IMR-90 (cell line): Measurements from ENCODE around the gene FOXP4. TPM values are rescaled to one million over a fixed set of nuclear protein-coding genes. Genes with fewer than 3 reads are reported as not detected.

ENCODE experiments used
- ATAC-seq: fragments of 200-7000 bp; cut with Tn5 transposase; 2 replicates; pipeline ENCODE4 v1.9.1; 2020; ENCODE audit warnings: low read depth, mild to moderate bottlenecking, moderate library complexity
- BruUV-seq: library from RNA; stranded (reverse); fragments of 400-500 nt; replicated peaks from 2 replicates; lab custom pipeline; 2021; lab: Mats Ljungman, UMichigan
- CTCF ChIA-PET: fragments of 300-600 bp; formaldehyde crosslinking; extraction: SDS; loops from one replicate; lab custom pipeline; 2021; ENCODE audit warnings: antibody characterized with exemption; lab: Yijun Ruan, JAX
- POLR2A ChIA-PET: fragments of 300-600 bp; sonication (Branson Sonifier 250); formaldehyde crosslinking; loops from one replicate; lab custom pipeline; 2022; ENCODE audit warnings: antibody characterized with exemption; ENCODE audit not compliant: unreplicated experiment; lab: Charles Lee
- DNase-seq: peaks from one replicate; pipeline ENCODE4 v3.0.0; 2013
- H2AFZ ChIP-seq: replicated peaks from 2 replicates; pipeline ENCODE3; 2013; ENCODE audit warnings: low read length, mild to moderate bottlenecking; ENCODE audit not compliant: poor library complexity
- H2AK5ac ChIP-seq: 2 replicates; pipeline ENCODE4 v1.6.1; 2013; ENCODE audit warnings: low read depth, low read length, inconsistent platforms
- H2AK9ac ChIP-seq: replicated peaks from 2 replicates; pipeline ENCODE3; 2013; ENCODE audit warnings: mild to moderate bottlenecking, low read depth, low read length, moderate library complexity; ENCODE audit not compliant: poor library complexity
- H2BK120ac ChIP-seq: 2 replicates; pipeline ENCODE4 v1.6.1; 2013; ENCODE audit warnings: low read depth, low read length, inconsistent platforms
- H2BK15ac ChIP-seq: 3 replicates; pipeline ENCODE4 v1.6.1; 2013; ENCODE audit warnings: low read depth, low read length, inconsistent platforms
- H2BK20ac ChIP-seq: 2 replicates; pipeline ENCODE4 v1.6.1; 2013; ENCODE audit warnings: low read depth, mild to moderate bottlenecking, inconsistent platforms, low read length, moderate library complexity
- H2BK5ac ChIP-seq: 2 replicates; pipeline ENCODE4 v1.6.1; 2013; ENCODE audit warnings: mild to moderate bottlenecking, low read depth, low read length, inconsistent platforms; ENCODE audit not compliant: poor library complexity, severe bottlenecking
- H3K14ac ChIP-seq: replicated peaks from 2 replicates; pipeline ENCODE4 v1.6.1; 2013; ENCODE audit warnings: low read depth, low read length, inconsistent platforms
- H3K18ac ChIP-seq: 2 replicates; pipeline ENCODE4 v1.6.1; 2013; ENCODE audit warnings: low read depth, low read length, control low read depth
- H3K23ac ChIP-seq: 2 replicates; pipeline ENCODE4 v1.6.1; 2013; ENCODE audit warnings: low read depth, low read length, inconsistent platforms
- H3K27ac ChIP-seq: 2 replicates; pipeline ENCODE4 v1.5.1; 2013; ENCODE audit warnings: mild to moderate bottlenecking, control low read depth, low read length; ENCODE audit not compliant: insufficient read depth
- H3K27me3 ChIP-seq: 2 replicates; pipeline ENCODE4 v1.6.1; 2013; ENCODE audit warnings: low read length; ENCODE audit not compliant: control insufficient read depth, insufficient read depth
- H3K36me3 ChIP-seq: 2 replicates; pipeline ENCODE4 v1.6.1; 2013; ENCODE audit warnings: low read length, mixed read lengths; ENCODE audit not compliant: control insufficient read depth, insufficient read depth
- H3K4ac ChIP-seq: 2 replicates; pipeline ENCODE4 v1.6.1; 2013; ENCODE audit warnings: low read depth, low read length, inconsistent platforms
- H3K4me1 ChIP-seq: 2 replicates; pipeline ENCODE4 v1.6.1; 2013; ENCODE audit warnings: low read length, mixed read lengths; ENCODE audit not compliant: control insufficient read depth, insufficient read depth
- H3K4me2 ChIP-seq: 2 replicates; pipeline ENCODE4 v1.6.1; 2013; ENCODE audit warnings: low read depth, mild to moderate bottlenecking, control low read depth, low read length, moderate library complexity
- H3K4me3 ChIP-seq: 2 replicates; pipeline ENCODE4 v1.5.1; 2013; ENCODE audit warnings: low read depth, mild to moderate bottlenecking, control low read depth, low read length, moderate library complexity; ENCODE audit not compliant: insufficient read depth
- H3K56ac ChIP-seq: 2 replicates; pipeline ENCODE4 v1.6.1; 2013; ENCODE audit warnings: low read length, inconsistent platforms; ENCODE audit not compliant: insufficient read depth; ENCODE audit errors: extremely low read depth
- H3K79me1 ChIP-seq, 2 experiments: 2 replicates each; pipeline ENCODE4 v1.6.1; 2013; ENCODE audit warnings: low read length in 2 of 2, inconsistent platforms in 1 of 2, low read depth in 1 of 2
- H3K9ac ChIP-seq: 2 replicates; pipeline ENCODE4 v1.6.1; 2013; ENCODE audit warnings: low read depth, low read length, control low read depth
- H3K9me1 ChIP-seq: 2 replicates; pipeline ENCODE4 v1.6.1; 2013; ENCODE audit warnings: low read length, inconsistent platforms; ENCODE audit not compliant: insufficient read depth
- H3K9me3 ChIP-seq: 2 replicates; pipeline ENCODE4 v1.6.1; 2013; ENCODE audit warnings: low read length; ENCODE audit not compliant: control insufficient read depth, insufficient read depth
- H4K20me1 ChIP-seq: 2 replicates; pipeline ENCODE4 v1.6.1; 2013; ENCODE audit warnings: low read length, inconsistent platforms; ENCODE audit not compliant: insufficient read depth
- H4K5ac ChIP-seq: 2 replicates; pipeline ENCODE4 v1.6.1; 2013; ENCODE audit warnings: mild to moderate bottlenecking, low read depth, low read length, control low read depth
- H4K8ac ChIP-seq, 2 experiments: 2 replicates each; pipeline ENCODE4 v1.6.1; 2013; ENCODE audit warnings: low read depth in 2 of 2, low read length in 2 of 2, control low read depth in 1 of 2, inconsistent platforms in 1 of 2
- H4K91ac ChIP-seq: 2 replicates; pipeline ENCODE4 v1.6.1; 2013; ENCODE audit warnings: low read depth, low read length, inconsistent platforms; ENCODE audit not compliant: insufficient read depth
- BHLHE40 ChIP-seq: fragments of 150-350 bp; IDR thresholded peaks from 2 replicates; pipeline ENCODE4 v1.6.1; 2016; ENCODE audit warnings: mild to moderate bottlenecking, low read depth, low read length
- CHD1 ChIP-seq: IDR thresholded peaks from 2 replicates; pipeline ENCODE4 v1.6.1; 2012; ENCODE audit warnings: low read depth, low read length, improper control_type of control experiment
- CTCF ChIP-seq: conservative IDR thresholded peaks from 2 replicates; pipeline ENCODE4 v1.5.1; 2012; ENCODE audit warnings: mild to moderate bottlenecking, low read depth, low read length, improper control_type of control experiment
- ELK1 ChIP-seq: fragments of 150-350 bp; IDR thresholded peaks from 2 replicates; pipeline ENCODE4 v1.6.1; 2016; ENCODE audit warnings: low read depth, mild to moderate bottlenecking, low read length, moderate library complexity, borderline replicate concordance
- FOS ChIP-seq: fragments of 150-350 bp; IDR thresholded peaks from 2 replicates; pipeline ENCODE4 v1.6.1; 2016; ENCODE audit warnings: low read depth, low read length
- MAZ ChIP-seq: IDR thresholded peaks from 2 replicates; pipeline ENCODE4 v1.6.1; 2012; ENCODE audit warnings: low read depth, mild to moderate bottlenecking, low read length, improper control_type of control experiment, moderate library complexity, borderline replicate concordance
- MXI1 ChIP-seq: IDR thresholded peaks from 2 replicates; pipeline ENCODE4 v1.6.1; 2012; ENCODE audit warnings: low read depth, mild to moderate bottlenecking, low read length, moderate library complexity, borderline replicate concordance
- NFE2L2 ChIP-seq: fragments of 150-350 bp; IDR thresholded peaks from 2 replicates; pipeline ENCODE4 v1.6.1; 2016; ENCODE audit warnings: low read depth, mild to moderate bottlenecking, low read length
- POLR2A ChIP-seq: IDR thresholded peaks from 2 replicates; pipeline ENCODE4 v1.6.1; 2012; ENCODE audit warnings: mild to moderate bottlenecking, low read depth, low read length
- RCOR1 ChIP-seq: IDR thresholded peaks from 2 replicates; pipeline ENCODE4 v1.6.1; 2012; ENCODE audit warnings: mild to moderate bottlenecking, low read length, improper control_type of control experiment; ENCODE audit not compliant: insufficient replicate concordance
- RFX5 ChIP-seq: IDR thresholded peaks from 2 replicates; pipeline ENCODE4 v1.8.0; 2012; ENCODE audit warnings: low read depth, mild to moderate bottlenecking, low read length, moderate library complexity
- WGBS, 2 experiments: methylation state at CpG; one replicate each; pipeline versions ENCODE4 v1.1.5 to v1.1.7; 2013; ENCODE audit warnings: missing lambda C conversion rate in 2 of 2; ENCODE audit not compliant: insufficient read length in 1 of 2; ENCODE audit errors: extremely low coverage in 2 of 2; 5-methylcytosine and 5-hydroxymethylcytosine counted together
- dilution Hi-C: fragments of 300-500 bp; cut with HindIII; formaldehyde crosslinking; loops from one replicate; pipeline ENCODE4 v1.14.3; 2018; ENCODE audit warnings: low sequenced_read_pairs; ENCODE audit not compliant: unreplicated experiment
- in situ Hi-C: fragments of 300-500 bp; cut with MboI; formaldehyde crosslinking; loops from 3 replicates; pipeline ENCODE4 v1.14.3; 2019; ENCODE audit warnings: low sequenced_read_pairs, inconsistent platforms, mixed read lengths
- intact Hi-C: fragments of 100-400 bp; cut with micrococcal nuclease; formaldehyde crosslinking; loops from 2 replicates; pipeline ENCODE4 v1.10.0; 2022
- polyA plus RNA-seq, 3 experiments: library from polyadenylated mRNA; depleted of rRNA; stranded (reverse); fragments of >200 nt; gene quantifications; 2 replicates each; pipeline ENCODE4 v1.2.3, GENCODE V29; 2012; ENCODE audit warnings: low replicate concordance in 1 of 3
- total RNA-seq: library from RNA; depleted of rRNA; stranded (reverse); fragments of >200 nt; gene quantifications from 2 replicates; pipeline ENCODE4 v1.2.3, GENCODE V29; 2012
- TF ChIP-seq, protein P1 (sequence below): fragments of 150-350 bp; IDR thresholded peaks from 2 replicates; pipeline ENCODE4 v1.6.1; 2017; ENCODE audit warnings: mild to moderate bottlenecking, antibody characterized with exemption, low read length, low read depth

The FOXP4 gene
- total and polyA plus RNA-seq, 2 of the 4 experiments (the other 2 are of a cell fraction) = 0.72 to 9.5 TPM

- no peak for TF ChIP-seq POLR2A
These were observed 56.9 kb downstream of the FOXP4 start (continued) for GRCh38 chr6:41602864-41603608.

GRCh38 chr6:41604006-41604405 lies 57.8 kb downstream of the FOXP4 start:
- Histone ChIP-seq H3K9ac (no peak overlapping the region), H3K27ac (no peak overlapping the region), H3K79me1 (no peaks in the 10 kb centered on the region), H3K4me3 (no peak overlapping the region), H4K8ac (no peak overlapping the region), H3K14ac (no peak overlapping the region), H2BK20ac (no peak overlapping the region), H3K18ac (no peak overlapping the region), H2AK5ac (no peak overlapping the region), H3K4ac (no peak overlapping the region), H2AFZ (no peak overlapping the region), H3K4me2 (no peak overlapping the region), H3K9me3 (no peaks in the 10 kb centered on the region), H3K56ac (no peak overlapping the region), H2AK9ac (no peak overlapping the region), H4K20me1 (no peaks in the 10 kb centered on the region), H3K27me3 (no peaks in the 10 kb centered on the region; the same call in 1 of the 2 replicates), H3K9me1 (no peaks in the 10 kb centered on the region), H4K91ac (no peak overlapping the region), H3K4me1 (no peaks in the 10 kb centered on the region), H2BK15ac (no peak overlapping the region), H3K36me3 (peaks cover 2% of the 10 kb centered on the region; the same call in 1 of the 2 replicates), H2BK5ac (no peak overlapping the region), H3K23ac (no peak overlapping the region), H4K5ac (no peak overlapping the region), H2BK120ac (no peak overlapping the region)
- ChIA-PET CTCF (interaction anchor here (0.9 to 2.5 kb wide), 2 partner anchors 76 to 80 kb away, joined by 4 to 18 read pairs; no protein-coding TSS in a partner anchor), POLR2A (no interaction called here)
- intact Hi-C loops = no loop called here
- WGBS, 2 experiments = 57% methylated on average over 3 of the region's 5 CpGs; no CpG with 5 or more reads in 1 of the 2 experiments
- in situ Hi-C loops = loop anchor here (5.0 kb wide), 1 partner anchor 78 kb away; no protein-coding TSS in a partner anchor
- dilution Hi-C loops = no loop called here
- BruUV-seq = no TSS peak
- DNase-seq (no peak), ATAC-seq (no peak)
- TF ChIP-seq NFE2L2 = no peak
- TF ChIP-seq RCOR1 = no peak
- TF ChIP-seq MXI1 = no peak
- no peak for TF ChIP-seq ELK1
- no peak for TF ChIP-seq CHD1
- no peak for TF ChIP-seq FOS
- TF ChIP-seq BHLHE40 = no peak
- TF ChIP-seq POLR2A = no peak
- no peak for TF ChIP-seq MAZ
- TF ChIP-seq CTCF = no peak
- TF ChIP-seq, protein P1, sequence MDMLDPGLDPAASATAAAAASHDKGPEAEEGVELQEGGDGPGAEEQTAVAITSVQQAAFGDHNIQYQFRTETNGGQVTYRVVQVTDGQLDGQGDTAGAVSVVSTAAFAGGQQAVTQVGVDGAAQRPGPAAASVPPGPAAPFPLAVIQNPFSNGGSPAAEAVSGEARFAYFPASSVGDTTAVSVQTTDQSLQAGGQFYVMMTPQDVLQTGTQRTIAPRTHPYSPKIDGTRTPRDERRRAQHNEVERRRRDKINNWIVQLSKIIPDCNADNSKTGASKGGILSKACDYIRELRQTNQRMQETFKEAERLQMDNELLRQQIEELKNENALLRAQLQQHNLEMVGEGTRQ = no peak
- no peak for TF ChIP-seq RFX5
